Retinal pigment epithelial cell (primary cell): ENCODE data around the gene AACS.

Experiments used
- DNase-seq: peaks from one replicate; pipeline ENCODE4 v3.0.0-alpha.2; 2010; ENCODE audit warnings: low read depth
- H3K4me3 ChIP-seq: 2 replicates; pipeline ENCODE4 v1.5.1; 2011; ENCODE audit warnings: mild to moderate bottlenecking, low read length, control low read depth, moderate library complexity
- TF ChIP-seq, protein P1 (sequence below): conservative IDR thresholded peaks from 2 replicates; pipeline ENCODE4 v1.5.1; 2011; ENCODE audit warnings: low read depth, low read length, control low read depth, inconsistent platforms

The AACS gene

DNA sequence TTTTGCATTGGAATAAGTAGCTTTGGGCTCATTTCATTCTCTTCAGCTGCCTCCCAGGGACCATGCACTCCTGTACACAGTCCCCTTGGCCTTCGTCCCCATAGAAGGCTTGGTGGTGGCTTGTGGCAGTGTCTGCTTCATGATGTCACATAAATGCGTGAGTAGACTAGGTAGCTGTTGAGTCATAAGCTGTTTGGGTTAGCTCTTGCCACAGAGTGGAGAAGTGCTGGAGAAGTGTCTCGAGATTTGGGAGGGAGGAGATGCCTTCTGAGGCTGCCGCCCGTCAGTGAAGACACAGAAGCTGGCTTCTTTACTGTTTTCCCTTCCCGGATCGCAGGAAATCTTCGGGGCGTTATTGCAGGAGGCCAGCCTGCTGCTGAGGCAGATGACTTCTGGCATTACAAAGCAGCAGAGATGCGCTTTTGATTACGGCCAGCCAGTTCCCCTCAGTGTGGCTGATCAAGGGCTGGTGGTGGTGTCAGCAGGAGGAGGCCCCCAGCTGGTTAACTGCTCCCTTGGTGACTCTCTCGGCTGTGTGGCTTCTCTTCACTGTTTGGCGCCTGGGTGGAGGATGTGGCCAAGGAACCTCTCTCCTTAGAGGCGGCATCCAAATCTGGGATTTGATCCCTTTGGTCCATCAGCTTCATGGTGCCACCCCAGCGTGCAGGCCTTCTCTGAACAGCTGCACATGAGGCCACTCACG lies 67.6 kb downstream of the AACS start:
- no peak overlapping the region for H3K4me3 ChIP-seq
- no peak for DNase-seq
- TF ChIP-seq, protein P1, sequence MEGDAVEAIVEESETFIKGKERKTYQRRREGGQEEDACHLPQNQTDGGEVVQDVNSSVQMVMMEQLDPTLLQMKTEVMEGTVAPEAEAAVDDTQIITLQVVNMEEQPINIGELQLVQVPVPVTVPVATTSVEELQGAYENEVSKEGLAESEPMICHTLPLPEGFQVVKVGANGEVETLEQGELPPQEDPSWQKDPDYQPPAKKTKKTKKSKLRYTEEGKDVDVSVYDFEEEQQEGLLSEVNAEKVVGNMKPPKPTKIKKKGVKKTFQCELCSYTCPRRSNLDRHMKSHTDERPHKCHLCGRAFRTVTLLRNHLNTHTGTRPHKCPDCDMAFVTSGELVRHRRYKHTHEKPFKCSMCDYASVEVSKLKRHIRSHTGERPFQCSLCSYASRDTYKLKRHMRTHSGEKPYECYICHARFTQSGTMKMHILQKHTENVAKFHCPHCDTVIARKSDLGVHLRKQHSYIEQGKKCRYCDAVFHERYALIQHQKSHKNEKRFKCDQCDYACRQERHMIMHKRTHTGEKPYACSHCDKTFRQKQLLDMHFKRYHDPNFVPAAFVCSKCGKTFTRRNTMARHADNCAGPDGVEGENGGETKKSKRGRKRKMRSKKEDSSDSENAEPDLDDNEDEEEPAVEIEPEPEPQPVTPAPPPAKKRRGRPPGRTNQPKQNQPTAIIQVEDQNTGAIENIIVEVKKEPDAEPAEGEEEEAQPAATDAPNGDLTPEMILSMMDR, result no peak

DNA sequence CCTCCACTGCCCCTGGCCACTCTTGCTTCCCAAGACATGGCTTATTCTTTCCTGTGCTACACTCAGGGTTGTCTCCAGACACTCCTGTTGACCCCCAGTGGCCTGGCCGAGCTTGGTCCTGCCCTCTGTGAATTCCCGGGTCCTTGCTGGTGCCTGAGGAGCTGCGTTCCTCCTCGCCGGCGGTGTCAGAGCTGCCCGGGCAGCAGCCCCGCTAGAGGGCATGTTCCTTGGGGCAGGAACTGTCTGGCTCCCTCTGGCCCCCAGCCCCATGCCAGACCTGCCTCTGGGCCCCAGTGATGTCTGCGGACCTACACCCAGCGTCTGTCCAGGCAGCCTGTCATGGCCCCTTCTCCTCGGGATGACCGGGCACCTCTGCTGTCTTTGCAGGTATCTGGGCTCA lies 68.4 kb downstream of the AACS start:
- TF ChIP-seq, protein P1, result no peak
- DNase-seq, result no peak
- no peak overlapping the region for H3K4me3 ChIP-seq

DNA sequence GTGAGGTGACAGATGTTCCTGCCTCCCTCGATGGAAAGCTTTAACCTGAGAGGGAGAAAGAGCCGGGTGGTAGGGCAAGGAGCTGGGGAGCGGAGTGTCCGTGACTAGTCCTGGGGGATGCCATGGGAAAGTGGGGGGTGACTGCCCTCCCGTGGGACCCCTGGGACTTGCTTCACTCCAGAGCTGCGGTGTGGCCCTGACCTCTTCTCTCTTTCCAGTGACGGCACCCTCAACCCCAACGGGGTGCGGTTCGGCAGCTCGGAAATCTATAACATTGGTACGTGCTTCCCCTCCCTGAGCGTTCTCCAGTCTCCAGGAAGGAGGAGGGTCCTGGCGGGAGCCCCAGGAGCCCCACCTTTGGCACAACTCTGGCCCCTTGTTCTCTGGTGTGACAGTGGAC lies 69.3 kb downstream of the AACS start:
- DNase-seq, result no peak
- TF ChIP-seq, protein P1, result no peak
- H3K4me3 ChIP-seq, result no peak overlapping the region

DNA sequence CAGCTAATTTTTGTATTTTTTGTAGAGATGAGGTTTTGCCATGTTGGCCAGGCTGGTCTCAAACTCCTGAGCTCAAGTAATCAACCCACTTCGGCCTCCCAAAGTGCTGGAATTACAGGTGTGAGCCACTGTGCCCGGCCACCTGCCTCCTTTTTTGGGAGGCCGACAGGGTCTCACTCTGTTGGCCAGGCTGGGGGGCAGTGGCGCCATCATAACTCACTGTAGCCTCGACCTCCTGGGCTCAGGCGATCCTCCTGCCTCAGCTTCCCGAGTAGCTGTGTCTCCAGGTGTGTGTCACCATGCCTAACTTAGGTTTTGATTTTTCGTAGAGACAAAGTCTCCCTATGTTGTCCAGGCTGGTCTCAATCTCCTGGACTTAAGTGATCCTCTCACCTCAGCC lies 70.7 kb downstream of the AACS start:
- TF ChIP-seq, protein P1, result no peak
- DNase-seq, result no peak
- no peak overlapping the region for H3K4me3 ChIP-seq

DNA sequence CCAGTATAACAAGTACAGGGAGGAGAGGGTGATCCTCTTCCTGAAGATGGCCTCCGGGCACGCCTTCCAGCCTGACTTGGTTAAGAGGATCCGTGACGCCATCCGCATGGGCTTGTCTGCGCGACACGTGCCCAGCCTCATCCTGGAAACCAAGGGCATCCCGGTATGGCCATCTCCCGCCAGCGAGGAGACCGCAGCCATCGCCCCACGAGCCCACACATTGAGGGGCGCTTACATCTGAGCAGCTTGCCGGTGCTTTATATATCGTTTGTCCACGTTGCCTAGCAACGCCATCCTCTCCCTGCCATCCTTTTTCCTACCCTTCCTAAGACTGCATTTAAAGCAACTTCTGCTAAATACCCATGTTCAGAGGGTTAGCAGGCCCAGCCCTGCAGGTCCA lies 71.5 kb downstream of the AACS start:
- H3K4me3 ChIP-seq, result no peak overlapping the region
- DNase-seq, result no peak
- TF ChIP-seq, protein P1, result no peak

DNA sequence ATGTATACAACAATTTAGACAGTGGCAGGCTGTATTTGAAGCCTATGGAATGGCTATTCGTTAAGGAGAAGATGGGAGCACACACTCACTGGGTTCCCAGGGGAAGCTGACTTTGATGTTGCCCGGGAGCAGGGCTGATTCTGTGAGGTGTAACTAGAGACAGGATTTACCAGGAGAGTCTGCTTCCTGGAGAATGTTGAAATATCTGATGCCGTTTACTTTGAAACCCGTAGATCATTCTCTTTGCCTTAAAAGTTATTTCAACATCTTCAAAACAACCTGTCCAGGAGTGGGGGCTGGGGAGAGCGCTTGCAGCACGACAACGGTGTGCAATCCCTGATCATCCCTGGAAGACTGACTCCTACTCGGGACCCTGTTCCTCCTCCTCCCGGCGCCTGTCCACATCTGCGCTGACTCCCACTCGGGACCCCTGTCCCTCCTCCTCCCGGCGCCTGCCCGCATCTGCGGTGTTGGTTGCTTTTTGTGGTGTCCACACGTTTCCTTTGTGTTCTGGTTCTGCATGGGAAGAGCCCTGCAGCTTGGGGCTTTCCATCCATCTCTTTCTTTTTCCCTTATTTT lies 72.6 kb downstream of the AACS start:
- no peak overlapping the region for H3K4me3 ChIP-seq
- TF ChIP-seq, protein P1, result no peak
- no peak for DNase-seq
